OCI-LY3 (cell line): ENCODE results near the gene ERCC5.

Source experiments
- H2AFZ ChIP-seq: fragments of 200-600, 300-600 bp; shearing (Covaris generic); 2 replicates; pipeline ENCODE4 v1.6.0; 2014; ENCODE audit warnings: antibody characterized with exemption, low read depth, low read length
- H3K27ac ChIP-seq: fragments of 200-600, 300-600 bp; sonication (generic); 2 replicates; pipeline ENCODE4 v1.5.1; 2014; ENCODE audit warnings: mild to moderate bottlenecking, low read length, moderate library complexity, mixed read lengths
- H3K27me3 ChIP-seq: fragments of 200-600, 300-600 bp; sonication (generic); 2 replicates; pipeline ENCODE4 v1.6.1; 2014; ENCODE audit warnings: low read depth, low read length, mixed read lengths
- H3K36me3 ChIP-seq: fragments of 200-600, 300-600 bp; sonication (generic); replicated peaks from 2 replicates; pipeline ENCODE3; 2014; ENCODE audit warnings: low read depth, low read length, mixed read lengths
- H3K4me1 ChIP-seq: fragments of 300-600, 200-600 bp; sonication (generic); 2 replicates; pipeline ENCODE4 v1.6.1; 2014; ENCODE audit warnings: low read length, mixed read lengths
- H3K4me2 ChIP-seq: fragments of 200-600, 300-600 bp; sonication (generic); 2 replicates; pipeline ENCODE4 v1.6.1; 2014; ENCODE audit warnings: low read length, mixed read lengths
- H3K4me3 ChIP-seq: fragments of 300-600, 200-600 bp; sonication (generic); 2 replicates; pipeline ENCODE4 v1.5.1; 2014; ENCODE audit warnings: antibody characterized with exemption, mild to moderate bottlenecking, low read length, moderate library complexity
- H3K79me2 ChIP-seq: fragments of 300-600, 200-600 bp; shearing (Covaris generic); 2 replicates; pipeline ENCODE4 v1.6.1; 2014; ENCODE audit warnings: mild to moderate bottlenecking, low read length, mixed read lengths
- H3K9ac ChIP-seq: fragments of 300-600, 200-600 bp; shearing (Covaris generic); 2 replicates; pipeline ENCODE4 v1.6.0; 2014; ENCODE audit warnings: mild to moderate bottlenecking, low read length, moderate library complexity
- H3K9me3 ChIP-seq: fragments of 200-600, 300-600 bp; shearing (Covaris generic); 2 replicates; pipeline ENCODE4 v1.6.1; 2014; ENCODE audit warnings: low read length, mixed read lengths; ENCODE audit not compliant: insufficient read depth
- H4K20me1 ChIP-seq: fragments of 200-600, 300-600 bp; sonication (generic); 2 replicates; pipeline ENCODE4 v1.6.1; 2016; ENCODE audit warnings: low read length, mixed read lengths; ENCODE audit not compliant: insufficient read depth
- CTCF ChIP-seq: fragments of 200-600, 300-600 bp; sonication (generic); IDR thresholded peaks from 2 replicates; pipeline ENCODE4 v1.5.1; 2014; ENCODE audit warnings: antibody characterized with exemption, low read length, low read depth
- EZH2phosphoT487 ChIP-seq: fragments of 200-600 bp; shearing (Covaris generic); IDR thresholded peaks from 2 replicates; pipeline ENCODE4 v1.6.1; 2018; ENCODE audit warnings: antibody characterized with exemption, mixed run types, low read depth

The ERCC5 gene

GRCh38 chr13:102852556-102852955, 6.7 kb downstream of the ERCC5 start:
- H3K9me3 ChIP-seq, result no peaks in the 10 kb centered on the region
- H3K27me3 ChIP-seq, result no peaks in the 10 kb centered on the region
- H3K4me2 ChIP-seq, result no peak overlapping the region
- peaks cover 32% of the 10 kb centered on the region for H3K79me2 ChIP-seq
- no peak for TF ChIP-seq EZH2phosphoT487
- no peak for TF ChIP-seq CTCF
- H3K4me1 ChIP-seq, result peaks cover 7% of the 10 kb centered on the region; the same call in 1 of the 2 replicates
- H2AFZ ChIP-seq, result no peak overlapping the region
- H4K20me1 ChIP-seq, result peaks cover 20% of the 10 kb centered on the region
- H3K27ac ChIP-seq, result no peak overlapping the region
- no peak overlapping the region for H3K4me3 ChIP-seq
- H3K36me3 ChIP-seq, result peaks cover 37% of the 10 kb centered on the region
- no peak overlapping the region for H3K9ac ChIP-seq

GRCh38 chr13:102854675-102855074, 8.8 kb downstream of the ERCC5 start:
- Histone ChIP-seq H3K4me3 (no peak overlapping the region), H3K9me3 (no peaks in the 10 kb centered on the region), H3K36me3 (peaks cover 54% of the 10 kb centered on the region)

GRCh38 chr13:102856557-102856956, 10.7 kb downstream of the ERCC5 start:
- no peak overlapping the region for H3K4me2 ChIP-seq
- H4K20me1 ChIP-seq, result no peaks in the 10 kb centered on the region
- no peak overlapping the region for H3K4me3 ChIP-seq
- H3K27me3 ChIP-seq, result no peaks in the 10 kb centered on the region
- peaks cover 66% of the 10 kb centered on the region for H3K36me3 ChIP-seq
- H3K79me2 ChIP-seq, result no peaks in the 10 kb centered on the region
- H3K9me3 ChIP-seq, result no peaks in the 10 kb centered on the region
- TF ChIP-seq EZH2phosphoT487 (no peak), CTCF (no peak)
- no peak overlapping the region for H3K9ac ChIP-seq
- no peaks in the 10 kb centered on the region for H3K4me1 ChIP-seq
- no peak overlapping the region for H3K27ac ChIP-seq
- no peak overlapping the region for H2AFZ ChIP-seq

More at GRCh38 chr13:102854675-102855074, 8.8 kb downstream of the ERCC5 start:
- Histone ChIP-seq H3K27ac (no peak overlapping the region), H3K4me1 (no peaks in the 10 kb centered on the region), H2AFZ (no peak overlapping the region), H3K27me3 (no peaks in the 10 kb centered on the region), H3K9ac (no peak overlapping the region), H3K79me2 (peaks cover 11% of the 10 kb centered on the region), H3K4me2 (no peak overlapping the region), H4K20me1 (peaks cover 1% of the 10 kb centered on the region; the same call in 1 of the 2 replicates)
- TF ChIP-seq EZH2phosphoT487, result no peak
- TF ChIP-seq CTCF, result no peak

GRCh38 chr13:102862624-102863210, 16.9 kb downstream of the ERCC5 start:
- no peaks in the 10 kb centered on the region for H3K4me1 ChIP-seq
- H3K4me2 ChIP-seq, result no peak overlapping the region
- peaks cover 82% of the 10 kb centered on the region for H3K36me3 ChIP-seq
- no peak overlapping the region for H3K27ac ChIP-seq
- no peaks in the 10 kb centered on the region for H3K27me3 ChIP-seq
- peaks cover 14% of the 10 kb centered on the region; the same call in 1 of the 2 replicates for H4K20me1 ChIP-seq
- no peak overlapping the region for H2AFZ ChIP-seq
- H3K79me2 ChIP-seq, result no peaks in the 10 kb centered on the region
- H3K4me3 ChIP-seq, result no peak overlapping the region
- no peaks in the 10 kb centered on the region for H3K9me3 ChIP-seq
- no peak overlapping the region for H3K9ac ChIP-seq
- TF ChIP-seq CTCF (no peak), EZH2phosphoT487 (no peak)
